SW480 (cell line): ENCODE data around the gene TAPT1.
A peak's percentile ranks its signal among the peaks of the same experiment; 100 is the strongest.

Experiments
- DNase-seq: peaks from one replicate; pipeline ENCODE4 v3.0.0-alpha.2; 2016; ENCODE audit warnings: low spot score

The TAPT1 gene

GRCh38 chr4:16245241-16245640 is 19.0 kb upstream of the TAPT1 start:
- DNase-seq, result no peak

GRCh38 chr4:16243285-16243684 is 17.0 kb upstream of the TAPT1 start:
- no peak for DNase-seq

DNA sequence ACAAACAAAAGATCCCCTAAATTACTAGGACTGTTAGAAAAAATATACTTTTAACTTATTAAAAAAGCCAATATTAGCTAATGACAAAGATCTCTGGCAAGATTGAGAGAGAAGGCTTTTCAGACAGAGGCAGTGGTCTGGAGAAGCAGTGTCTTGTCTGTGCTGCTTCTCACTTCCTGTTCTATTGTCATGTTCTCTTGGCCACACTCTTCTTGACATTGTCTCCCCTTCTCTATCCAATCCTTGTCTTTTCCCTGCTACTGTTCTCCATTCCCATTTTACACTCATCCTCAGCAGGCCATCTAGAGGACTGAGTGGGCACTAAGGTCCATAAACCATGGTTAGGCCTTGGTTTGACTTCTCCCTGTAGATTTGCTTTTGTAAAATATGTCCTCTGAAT is 14.0 kb upstream of the TAPT1 start:
- no peak for DNase-seq

DNA sequence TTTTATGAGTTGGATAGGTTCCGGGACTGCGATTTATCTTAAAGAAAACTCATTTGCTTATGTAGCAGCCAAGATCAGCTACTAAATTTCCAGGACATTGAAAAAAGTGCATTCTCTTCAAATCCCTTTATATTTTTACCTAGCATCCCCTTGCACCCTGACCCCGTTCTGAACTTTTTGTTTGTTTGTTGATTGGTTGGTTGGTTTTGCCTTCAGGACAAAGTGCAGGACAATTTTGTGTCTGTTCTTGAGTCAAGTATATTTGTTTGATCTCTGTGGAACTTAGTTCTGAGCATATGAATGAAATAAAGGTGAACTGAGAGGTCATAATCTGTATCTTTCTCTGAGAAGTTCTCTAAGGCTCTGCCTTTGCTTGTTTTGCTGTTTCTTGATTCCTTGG is 12.8 kb upstream of the TAPT1 start:
- DNase-seq, result no peak

GRCh38 chr4:16238327-16238726 is 12.1 kb upstream of the TAPT1 start:
- no peak for DNase-seq

DNA sequence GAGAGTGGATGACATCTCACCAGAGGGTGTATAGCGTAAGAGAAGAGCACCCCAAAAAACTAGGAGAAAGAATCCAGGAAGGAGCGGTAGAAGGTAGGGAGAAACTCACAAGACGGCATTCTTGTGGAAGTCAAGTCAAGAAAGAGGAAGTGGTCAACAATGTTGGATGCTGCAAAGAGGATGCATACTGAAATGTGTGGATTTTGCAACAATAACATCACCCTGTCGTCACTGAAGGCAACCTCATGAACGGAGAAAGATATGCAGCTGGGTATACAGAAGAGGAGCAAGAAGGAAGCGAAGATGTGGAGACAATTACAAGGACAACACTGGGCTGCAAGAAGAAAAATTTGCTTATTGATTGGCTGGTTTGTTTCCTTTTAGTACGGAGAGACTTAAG is 11.4 kb upstream of the TAPT1 start:
- no peak for DNase-seq

- no peak for DNase-seq
These were observed 10.2 kb upstream of the TAPT1 start for GRCh38 chr4:16236402-16237023.

GRCh38 chr4:16235209-16235608 is 8.9 kb upstream of the TAPT1 start:
- no peak for DNase-seq

DNA sequence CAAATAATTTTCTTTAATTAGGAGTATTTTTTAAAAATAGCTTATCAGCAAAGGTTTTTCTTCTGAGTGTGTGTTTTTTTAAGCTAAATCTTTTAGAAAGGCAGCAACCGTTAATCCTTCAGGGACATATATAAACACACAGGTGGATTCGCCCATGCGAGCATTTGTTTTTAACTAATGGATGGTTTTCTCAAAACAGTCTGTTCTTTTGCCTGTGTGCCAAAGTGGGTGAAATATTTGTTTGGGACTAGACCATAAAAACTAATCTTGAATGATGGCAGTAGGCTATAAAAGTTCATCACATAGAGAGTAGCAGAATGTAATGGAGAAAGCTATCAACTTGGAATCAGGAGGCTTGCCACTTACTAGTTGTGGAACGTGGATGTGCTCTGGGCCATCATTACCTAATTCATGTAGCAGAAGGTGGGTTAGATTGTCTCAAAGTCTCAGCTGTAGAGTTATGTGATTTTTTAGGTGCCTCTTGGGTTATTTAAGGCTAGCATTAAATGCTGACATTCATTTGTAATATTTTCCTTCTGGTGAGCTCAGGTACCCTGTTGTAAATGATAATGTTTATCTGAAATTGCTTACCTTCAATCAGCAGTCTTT is 7.4 kb upstream of the TAPT1 start:
- no peak for DNase-seq

DNA sequence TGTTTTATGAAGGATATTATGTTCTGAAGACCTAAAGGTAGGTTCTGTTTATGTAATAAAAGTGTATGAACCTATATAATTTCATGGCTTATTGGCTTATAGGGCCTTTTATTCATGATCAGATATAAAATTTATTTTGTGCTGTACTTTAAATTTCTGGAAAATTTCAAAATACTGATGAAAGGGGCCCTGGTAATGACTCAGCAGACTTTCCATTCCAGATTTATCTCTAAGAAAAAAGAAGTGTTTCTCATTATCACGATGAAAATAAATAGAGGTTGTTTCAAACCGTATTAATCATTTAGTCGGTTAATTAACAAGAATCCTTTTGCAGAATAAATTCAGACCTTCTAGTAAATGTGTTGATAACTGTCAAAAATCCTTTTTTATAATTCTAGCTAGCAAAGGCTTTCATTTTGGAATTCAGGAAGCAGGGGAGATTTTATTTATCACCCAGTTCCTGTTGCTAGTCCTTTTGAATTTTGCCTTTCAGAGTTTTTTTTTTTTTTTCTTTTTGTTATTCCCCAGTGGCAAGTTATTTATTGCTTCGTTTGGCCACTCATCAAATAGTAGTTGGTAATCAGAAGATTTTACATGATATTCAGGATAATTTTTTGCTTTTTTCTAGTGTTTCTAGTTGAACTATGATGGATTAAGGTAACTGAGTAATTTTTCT is 5.4 kb upstream of the TAPT1 start:
- no peak for DNase-seq

DNA sequence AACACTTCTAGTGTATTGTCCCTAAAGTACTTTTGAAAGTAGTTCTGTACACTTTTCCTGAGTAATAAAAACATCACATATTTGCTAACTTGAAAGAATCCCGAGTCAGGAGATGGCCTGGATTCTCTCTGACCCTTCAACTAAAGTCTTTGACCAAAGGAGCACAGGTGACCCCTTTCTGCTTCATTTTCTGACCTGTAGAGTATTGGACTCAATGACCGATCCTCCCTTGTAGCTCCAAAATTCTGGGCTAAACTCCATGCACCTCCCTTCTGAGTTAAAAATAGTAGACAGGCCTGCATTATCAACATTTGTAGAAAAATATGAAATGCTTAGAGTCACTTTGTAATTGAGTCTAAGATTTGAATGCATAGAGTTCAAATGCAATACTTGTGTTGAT is 4.0 kb upstream of the TAPT1 start:
- DNase-seq, result no peak

- no peak for DNase-seq
These were observed 3.3 kb upstream of the TAPT1 start for GRCh38 chr4:16229604-16230003.

GRCh38 chr4:16227462-16227868 is 1.2 kb upstream of the TAPT1 start:
- peak; percentile 28 for DNase-seq

DNA sequence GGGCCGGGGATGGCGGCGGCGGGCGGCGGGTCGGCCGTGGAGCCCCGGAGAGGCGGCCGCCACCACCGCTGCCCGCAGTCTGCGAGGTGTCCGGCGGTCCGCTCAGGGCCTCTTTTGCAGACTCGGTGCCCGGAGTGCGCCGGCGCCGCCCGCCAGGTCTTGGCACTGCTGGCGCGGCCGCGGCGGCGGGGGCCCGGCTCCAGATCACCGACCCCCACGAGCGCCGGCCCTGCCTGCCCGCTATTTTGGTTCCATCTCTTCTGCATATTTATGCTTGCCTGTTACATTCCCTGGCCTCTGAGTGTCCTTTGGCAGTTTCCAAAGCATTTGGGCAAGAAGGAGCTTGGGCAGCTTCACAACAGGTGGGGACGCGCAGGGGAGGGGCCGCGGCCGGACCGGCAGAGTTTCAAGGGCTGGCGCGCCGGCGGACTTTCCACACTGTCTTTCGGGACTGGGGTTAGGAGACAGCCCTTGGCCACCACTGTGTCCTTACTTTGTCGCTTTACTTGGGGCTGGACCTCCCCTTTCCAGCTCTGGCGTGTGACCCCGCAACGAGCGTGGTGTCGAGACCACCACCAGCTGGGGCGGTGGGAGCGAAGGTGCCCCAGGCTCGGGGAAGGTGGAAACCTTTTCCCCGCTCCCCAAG is 668 bp upstream of the TAPT1 start:
- DNase-seq, result peak; percentile 51

DNA sequence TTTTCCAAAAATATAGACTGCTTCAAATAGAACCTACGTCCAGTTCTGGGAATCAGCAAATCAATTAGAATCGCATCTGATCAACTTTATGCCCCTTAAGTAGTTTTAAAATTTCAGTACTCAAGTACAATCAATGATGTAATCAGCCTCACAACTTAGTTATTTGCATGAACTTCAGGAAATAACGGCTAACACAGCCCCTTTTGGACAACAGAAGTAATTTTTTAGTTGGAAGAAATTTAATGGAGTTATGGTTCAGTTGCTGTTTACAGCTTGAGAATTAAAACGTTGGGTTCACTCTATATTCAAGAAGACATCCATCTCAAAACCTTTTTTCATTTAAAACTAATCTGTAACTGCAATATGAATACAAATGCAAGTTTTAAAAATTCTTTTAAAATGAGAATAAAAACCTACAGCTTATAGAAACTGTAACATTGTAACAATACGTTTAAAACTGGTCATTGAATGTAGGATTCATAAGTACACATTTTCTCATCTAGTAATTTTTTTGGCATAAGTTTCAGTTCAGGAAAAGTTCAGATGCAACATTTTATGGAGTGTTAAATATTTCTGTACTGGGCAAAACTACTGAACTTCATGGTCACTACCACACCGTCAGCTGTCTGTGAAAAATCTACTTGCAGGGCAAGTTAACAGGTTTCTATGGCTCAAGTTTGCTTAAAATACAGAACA is 956 bp downstream of the TAPT1 start:
- DNase-seq, result peak; percentile 14

DNA sequence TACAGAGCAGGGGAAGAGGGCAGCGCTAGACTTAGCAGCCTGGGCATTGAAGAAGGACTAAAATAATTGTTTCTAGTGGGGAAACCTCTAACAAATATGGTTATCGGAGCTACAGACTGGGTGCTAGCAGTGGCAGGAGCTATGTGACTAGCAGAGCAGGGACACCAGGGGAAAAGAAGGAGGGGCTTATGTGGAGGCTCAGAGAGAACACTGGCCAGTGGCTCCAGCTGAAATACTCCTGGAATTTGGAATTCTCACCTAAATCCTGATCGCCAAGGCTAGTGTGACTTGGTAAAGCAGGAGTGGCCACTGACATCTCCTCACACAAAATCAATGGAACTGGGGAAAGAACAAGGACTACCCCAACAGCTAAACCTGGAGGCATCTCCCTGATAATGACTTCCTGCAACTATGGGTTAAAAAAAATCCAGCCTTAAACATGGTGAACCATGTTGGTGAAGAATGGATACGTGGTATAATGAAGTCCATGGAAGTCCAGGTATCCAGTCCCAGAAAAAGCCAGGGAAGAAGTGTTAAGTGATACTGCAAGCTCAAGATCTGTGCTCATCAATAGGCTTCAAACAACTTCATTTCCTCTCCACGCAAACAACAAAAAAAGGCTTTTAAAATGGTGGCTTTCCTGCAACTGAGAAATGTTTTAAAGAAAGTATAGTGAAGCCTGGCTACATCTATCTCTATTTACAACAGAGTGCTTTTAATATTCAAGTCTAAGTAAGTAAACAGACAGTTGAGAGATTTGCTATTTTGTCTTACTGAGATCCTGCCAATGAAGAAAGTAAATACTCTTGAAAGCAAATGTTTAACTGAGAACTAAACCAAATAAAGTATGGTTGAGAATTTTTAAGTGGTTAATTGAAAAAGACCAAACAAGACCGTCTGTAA is 1.8 kb downstream of the TAPT1 start:
- no peak for DNase-seq

GRCh38 chr4:16222957-16223527 is 3.2 kb downstream of the TAPT1 start:
- DNase-seq, result no peak

DNA sequence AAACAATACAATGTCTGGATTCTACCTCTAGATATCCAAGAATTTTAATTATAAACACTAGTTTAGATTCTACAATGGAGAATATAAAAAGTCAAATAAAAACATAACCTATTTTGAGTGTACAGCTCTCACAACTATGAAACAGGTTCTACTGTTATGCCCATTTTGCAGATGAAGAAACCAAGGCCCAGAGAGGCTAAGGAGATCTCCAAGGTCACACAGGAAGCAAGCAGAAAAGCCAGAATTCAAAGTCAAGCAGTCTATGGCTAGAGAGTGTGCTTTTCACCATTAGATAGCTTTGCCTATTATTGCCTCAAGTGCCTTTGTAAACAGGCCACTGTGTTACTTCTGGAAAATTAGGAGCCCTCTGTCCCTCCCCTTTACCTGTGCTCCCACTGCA is 7.3 kb downstream of the TAPT1 start:
- no peak for DNase-seq

GRCh38 chr4:16217300-16218051 is 8.8 kb downstream of the TAPT1 start:
- no peak for DNase-seq

GRCh38 chr4:16213121-16213520 is 13.2 kb downstream of the TAPT1 start:
- no peak for DNase-seq
